HG02840 (cell line): ENCODE results near the gene NDST3.

ENCODE experiments used
- ATAC-seq: cut with Tn5 transposase; IDR thresholded peaks from one replicate; pipeline ENCODE4 v1.9.1; 2021; ENCODE audit warnings: mild to moderate bottlenecking, moderate library complexity, moderate number of reproducible peaks; ENCODE audit not compliant: unreplicated experiment, low FRiP score

Gene NDST3

DNA sequence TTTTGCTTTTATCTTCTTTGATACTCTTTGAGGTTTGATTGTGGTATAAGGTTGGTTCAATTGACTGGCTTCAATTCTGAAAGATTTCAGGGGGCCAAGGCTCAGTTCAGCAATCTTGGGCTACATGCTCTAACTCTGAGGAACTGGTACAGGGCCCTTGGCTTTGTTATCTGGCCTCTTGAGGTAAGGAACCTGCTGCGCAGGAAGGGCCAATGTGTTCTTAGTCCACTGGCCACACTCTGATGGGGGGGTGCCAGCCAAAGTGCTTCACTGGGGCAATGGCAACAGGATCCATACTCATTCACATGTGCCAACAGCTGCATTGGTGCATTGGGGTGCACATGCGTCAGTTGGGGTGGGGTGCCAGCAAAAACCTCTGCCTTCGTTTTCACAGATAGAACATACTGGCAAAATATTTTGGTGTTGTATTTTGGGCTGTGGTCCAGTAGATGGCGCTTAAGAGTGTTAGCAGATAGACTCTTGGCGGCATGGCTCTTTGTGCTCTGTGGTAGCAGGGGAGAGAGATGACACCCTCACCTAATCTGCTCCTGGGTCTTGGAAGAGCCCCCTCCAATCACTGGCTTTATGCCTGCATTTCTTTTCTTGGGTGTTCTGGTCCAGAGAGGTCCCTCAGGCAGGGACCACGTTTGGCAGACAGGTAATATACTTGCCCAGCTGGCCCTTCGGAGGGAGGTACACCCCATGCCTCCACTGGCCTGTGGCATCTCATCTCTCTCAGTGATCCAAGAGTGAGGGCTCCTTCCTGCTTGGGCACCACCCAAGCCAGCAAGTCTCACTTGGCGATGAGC is 42.9 kb downstream of the NDST3 start:
- ATAC-seq: no peak

DNA sequence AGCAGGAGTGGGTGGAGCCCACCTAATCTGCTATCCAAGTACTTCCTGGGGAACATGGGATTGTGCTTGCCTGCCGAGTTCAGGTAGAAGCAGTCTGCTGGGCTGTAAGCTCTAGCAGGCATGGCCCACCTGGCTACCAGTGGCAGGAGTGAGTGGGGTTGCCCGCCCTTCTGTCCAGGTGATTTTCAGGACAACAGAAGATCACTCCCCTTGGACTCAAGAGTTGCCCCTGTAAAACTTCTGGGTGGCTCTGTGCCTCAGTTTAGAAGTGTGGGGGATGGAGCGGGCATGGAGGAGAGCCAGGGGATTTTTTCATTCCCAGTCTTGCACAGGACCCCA is 43.5 kb downstream of the NDST3 start:
- ATAC-seq: no peak

DNA sequence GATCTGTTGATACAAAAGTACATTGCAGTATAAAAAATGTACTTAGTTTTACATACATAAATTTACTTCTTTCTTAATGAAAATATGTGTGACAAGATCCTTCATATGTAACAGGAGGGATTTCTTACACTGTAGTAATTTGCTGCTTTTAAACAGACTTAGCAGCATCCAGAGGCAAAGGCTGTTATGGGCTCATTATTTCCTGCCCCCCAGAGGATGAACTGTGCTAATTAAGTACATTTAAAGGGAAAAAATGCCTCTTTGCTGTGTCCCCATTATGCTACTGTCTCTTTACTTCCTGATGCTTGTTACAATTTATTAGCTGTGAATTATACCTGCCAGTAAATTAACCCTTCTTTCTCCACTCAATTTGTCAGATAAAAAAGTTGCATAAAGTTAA is 47.1 kb downstream of the NDST3 start:
- ATAC-seq: no peak

DNA sequence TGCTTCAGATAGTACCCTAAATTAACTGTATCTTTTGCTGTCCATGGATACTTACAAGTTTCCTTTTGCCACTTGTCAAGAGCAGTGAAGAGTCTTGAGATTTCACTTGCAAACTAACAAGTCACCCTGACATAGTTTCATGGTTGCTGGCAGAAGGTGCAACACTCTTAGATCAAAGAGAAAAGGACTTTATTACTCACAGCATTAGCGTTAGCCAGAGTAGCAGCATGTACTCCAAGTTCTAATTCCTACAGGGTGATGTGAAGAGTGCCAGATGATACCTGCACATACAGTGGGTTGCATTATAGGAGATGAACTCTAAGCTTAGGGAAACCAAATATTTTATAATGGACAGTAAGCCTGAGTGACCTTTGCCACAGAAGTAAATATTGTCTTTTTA is 47.9 kb downstream of the NDST3 start:
- ATAC-seq: no peak

DNA sequence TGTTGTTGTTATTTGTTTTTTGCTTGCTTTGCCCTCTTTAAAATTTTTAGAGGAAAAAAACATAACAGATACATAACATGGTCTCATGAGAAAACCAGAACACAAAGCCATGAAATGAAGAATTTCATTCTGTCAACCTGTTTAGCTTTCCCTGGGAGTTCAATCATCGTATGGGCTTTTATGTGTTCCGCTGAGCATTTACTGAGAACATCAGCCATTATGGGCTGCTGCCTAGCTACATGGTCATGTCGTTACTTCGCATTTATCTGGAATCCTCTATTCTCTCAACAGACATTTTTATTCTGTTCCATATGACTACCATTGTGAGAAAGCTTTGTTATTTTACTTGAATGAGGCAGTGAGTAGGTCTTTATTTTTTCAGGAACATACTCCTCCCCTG is 51.4 kb downstream of the NDST3 start:
- no peak for ATAC-seq

DNA sequence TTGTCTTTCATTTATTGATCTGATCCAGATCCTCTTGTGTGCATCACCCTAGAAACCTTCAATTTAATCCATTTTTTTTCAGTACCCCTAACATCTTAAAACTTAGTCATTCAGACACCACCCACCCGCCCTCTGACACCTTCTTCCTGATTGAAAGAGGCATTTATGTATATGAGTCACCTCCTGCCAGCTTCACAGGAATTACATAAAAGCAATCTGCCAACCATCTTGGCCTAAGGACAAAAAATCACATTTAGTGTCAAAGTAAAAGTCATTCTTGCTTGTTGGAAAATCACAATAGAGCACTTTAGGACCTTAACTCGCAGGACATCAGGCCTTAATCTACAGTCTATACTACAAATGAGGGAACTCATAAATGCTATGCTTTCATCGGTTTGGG is 52.1 kb downstream of the NDST3 start:
- ATAC-seq: no peak

DNA sequence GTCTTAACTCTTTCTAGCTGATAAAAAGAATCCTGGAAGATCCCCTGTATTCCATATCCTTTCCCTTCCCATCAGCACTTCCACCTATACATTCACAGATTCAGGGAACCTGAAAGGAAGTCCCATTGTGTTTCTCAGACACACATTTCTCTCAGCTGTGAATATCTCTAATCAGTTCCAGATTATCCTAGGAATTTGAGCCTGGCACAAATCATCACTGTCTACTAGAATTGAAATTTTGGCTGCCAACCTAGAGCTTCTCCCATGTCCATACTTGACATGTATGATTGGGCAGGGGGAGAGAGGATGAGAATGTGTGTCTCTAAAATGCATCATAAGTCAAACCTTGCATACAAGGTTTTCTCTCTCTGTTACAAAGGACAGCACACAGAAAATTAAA is 53.1 kb downstream of the NDST3 start:
- no peak for ATAC-seq

DNA sequence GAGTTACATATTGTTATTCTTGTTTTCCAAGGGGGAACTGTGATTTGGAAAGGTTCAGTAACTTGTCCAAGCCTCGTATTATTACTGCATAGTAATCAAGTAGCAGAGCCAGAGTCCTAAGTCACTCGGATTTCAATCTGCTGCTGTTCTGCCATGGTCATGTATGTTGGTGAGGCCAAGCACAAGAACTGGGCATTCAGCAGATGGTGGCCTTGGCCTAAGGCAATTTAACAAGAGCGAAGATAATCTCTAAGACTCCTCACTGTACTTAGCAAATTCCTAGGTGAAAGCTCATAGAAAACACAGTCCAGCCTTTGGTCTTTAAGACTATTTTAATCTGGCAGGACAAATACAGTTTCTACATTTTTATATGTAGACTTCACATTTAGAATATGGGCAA is 64.8 kb downstream of the NDST3 start:
- no peak for ATAC-seq

DNA sequence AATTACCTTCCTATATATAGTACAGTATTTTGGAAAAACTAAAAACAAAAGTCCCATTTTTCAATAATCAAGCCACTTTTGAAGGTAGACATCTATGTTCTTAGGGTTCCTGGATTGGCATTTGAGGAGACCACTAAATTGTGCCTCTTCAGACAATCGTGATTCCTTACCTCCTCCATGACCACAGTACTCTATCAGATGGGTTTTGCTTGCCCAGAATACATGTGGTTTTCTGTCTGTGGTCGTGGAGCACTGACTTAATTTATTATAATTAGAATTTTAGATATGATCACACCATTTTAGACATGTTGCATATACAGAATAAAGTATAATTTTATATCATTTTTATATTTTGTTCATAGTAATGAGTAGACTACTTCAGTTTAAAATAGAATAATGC is 67.9 kb downstream of the NDST3 start:
- no peak for ATAC-seq

DNA sequence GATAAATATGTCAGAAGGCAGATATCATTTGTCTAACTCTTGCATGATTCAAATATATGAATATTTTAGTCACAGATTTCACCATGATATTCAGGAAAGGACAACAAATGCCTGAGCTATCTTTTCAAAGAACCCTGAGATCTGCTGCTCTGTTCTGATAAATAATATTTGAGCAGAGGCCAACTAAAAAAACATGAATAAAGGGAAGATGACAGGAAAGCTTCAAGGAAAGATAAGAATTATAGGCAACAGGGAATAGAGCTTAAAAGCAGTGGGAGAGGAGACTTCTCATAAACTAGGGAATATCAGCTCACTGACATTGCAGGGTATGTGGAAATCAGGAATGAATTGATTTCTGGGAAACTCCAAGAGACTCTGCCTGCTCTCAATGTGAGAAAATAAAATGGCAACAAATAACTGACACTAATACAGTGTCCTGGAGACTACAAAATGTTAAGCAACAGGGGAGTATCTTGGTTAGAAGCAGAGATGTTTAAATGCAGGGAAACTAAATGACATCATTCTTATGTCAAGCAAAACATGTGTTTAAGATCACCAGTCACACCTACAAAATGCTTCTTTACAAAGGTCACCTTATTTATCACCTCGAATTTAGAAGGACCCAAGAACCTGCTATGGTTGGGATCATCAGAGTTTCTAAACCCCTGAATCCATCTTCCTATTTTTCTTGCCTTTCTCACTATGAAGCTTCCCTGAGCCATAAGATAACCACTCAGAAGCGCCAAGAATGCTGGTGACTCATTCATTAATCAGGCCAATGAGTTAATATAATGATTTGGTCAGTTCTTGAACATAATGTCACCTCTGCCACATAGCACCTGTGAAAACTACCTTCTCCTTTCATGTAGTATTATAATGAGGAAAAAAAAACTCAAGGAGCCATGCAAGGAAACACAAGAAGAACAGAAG is 78.1 kb downstream of the NDST3 start:
- ATAC-seq: no peak

DNA sequence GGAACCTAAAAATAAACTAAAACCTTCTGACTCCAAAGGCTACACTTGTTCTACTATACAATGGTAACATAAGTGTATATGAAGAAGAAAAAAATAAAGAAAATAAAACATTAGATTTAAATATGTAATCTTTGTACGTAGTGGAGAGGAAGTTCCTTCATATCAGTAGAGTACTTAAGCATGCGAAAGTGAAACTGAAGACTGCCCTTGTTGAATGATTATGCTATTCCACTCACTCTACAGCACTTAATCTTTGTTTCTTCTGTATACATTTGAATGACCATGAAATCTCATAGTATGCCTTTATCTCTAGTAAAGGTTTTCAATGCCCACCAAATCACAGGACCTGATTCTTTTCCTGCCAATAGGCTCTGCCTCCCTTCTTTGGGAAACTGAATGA is 78.9 kb downstream of the NDST3 start:
- no peak for ATAC-seq

DNA sequence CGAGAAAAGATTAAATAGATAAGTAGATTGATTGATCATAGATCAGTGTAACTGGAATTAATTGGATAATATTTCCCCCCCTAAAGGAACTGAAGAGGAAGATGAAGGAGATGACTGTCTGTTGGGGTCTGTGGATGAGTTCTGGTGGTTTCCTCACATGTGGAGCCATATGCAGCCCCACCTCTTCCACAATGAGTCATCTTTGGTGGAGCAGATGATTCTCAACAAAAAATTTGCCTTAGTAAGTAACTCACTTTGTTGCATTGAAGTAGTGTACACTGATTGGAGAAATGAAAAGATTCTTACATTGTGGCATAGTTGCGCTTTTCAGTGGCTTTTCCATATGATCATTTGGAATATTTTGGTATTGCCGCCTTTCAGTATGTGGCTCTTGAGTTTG is 80.4 kb downstream of the NDST3 start:
- ATAC-seq: no peak

DNA sequence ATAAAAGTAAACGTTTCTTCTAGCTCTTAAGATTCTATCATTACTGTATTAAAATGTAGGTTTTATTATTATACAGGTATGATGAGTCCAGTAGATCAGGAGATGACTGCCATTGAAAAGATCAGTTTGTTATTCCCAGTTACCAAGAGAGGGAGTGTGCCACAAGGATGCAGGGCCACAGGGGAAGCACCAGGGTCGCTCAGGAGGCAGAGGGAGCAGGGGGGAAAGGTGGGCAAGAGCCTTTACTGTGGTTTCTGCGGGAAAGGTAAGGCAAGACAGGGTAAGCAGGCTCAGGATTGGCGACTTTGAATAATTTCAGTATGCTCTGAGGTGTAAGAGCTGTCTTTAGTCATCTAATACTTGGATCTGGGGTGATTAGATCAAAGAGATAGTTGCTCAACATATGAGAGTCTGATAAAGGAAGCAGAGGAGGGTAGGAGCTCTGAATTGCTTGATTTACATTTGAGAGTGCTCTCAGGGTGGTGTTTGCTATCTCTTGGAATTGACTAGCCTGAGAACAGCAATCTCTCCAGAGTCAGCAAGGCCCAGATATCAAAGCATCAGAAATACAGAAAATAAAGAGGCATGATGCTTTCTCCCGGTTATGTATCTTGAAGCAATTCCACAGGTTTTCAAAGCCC is 86.0 kb downstream of the NDST3 start:
- ATAC-seq: no peak

DNA sequence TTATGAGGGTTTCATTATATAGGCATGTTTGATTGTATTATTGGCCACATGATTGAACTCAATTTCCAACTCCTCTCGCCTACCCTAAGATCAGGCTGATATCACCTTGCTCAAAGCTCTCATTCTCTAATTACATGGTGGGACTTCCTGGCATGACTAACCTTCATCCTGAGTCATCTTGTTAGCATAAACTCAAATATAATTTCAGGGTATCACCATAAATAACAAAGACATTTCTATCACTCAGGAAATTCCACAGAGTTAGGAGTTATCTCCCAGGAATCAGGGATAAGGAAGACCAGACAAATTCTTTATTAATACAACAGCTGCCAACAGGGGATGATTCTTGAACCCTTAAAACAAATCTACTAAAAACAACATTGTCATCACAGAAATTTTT is 90.7 kb downstream of the NDST3 start:
- ATAC-seq: no peak

DNA sequence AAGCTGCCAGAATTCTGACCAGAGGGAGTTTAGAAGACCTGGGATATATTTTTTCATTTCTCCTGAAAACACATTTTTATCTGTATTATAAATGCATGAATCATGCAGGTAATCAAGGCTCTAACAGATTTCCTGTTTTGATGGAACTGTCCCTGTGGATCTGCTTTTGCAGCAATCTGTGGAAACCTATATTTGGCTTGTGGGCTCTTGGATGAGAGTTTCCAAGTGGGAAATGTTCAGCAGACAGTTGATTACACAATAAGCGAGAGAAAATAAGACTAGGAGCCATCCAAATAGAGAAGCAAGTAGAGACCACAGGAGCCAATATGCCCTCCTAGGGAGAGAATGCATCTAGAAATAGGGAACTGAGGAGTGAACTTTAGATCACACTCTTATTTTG is 105.0 kb downstream of the NDST3 start:
- no peak for ATAC-seq

DNA sequence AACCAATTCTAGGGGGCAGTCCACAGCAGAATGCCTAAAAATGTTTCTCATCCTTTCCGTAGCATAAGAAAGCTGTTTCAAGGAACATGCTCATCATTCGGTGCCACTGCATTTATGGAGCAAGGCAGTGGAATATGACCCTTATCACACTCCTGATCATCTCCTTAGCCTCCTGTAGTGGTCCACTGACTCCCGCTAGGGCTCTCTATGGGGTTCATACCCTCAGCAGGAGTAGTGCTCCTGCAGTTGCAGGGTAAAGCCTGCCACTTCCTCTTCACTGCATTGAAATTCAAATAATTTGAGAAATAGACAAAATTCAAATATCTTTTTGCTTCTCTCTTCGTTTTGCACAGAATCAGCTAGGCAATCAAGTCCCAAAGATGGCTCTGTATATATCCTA is 107.0 kb downstream of the NDST3 start:
- no peak for ATAC-seq

DNA sequence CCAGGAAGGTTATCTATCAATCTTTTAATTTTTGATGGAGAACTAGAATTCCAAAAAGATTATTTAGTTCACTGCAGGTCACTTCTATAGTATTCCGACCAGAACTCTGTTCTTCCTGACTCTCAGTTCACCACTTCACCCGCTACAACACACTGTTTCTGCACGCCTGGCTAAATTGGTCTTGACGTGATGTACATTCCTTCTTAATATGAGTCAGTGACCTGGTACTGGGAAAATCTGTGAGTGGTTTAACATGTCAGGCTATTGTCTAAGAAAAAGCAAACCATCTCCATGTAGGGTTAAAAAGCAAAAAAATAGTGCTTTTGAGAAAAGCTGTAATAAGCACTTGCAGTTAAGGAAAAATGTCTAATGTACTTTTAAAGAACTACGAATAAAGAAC is 120.4 kb downstream of the NDST3 start:
- no peak for ATAC-seq

DNA sequence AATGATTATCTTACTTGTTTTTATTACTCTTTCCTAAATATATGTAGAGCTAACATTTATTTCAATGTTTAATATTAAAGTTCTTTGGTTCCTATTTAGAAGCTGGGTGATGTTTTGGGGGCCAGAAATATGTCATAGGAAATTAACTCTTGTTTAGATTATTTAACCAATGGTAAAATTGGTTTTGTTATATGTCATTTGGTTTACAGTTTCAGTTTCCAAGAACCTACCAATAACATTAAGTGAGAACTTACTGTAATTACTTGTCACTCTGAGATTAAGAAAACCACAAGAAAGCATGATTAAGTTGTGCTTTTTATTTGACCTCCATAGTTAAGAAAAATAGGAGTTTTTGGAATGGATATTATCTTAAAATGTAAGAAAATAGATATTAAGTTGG is 121.2 kb downstream of the NDST3 start:
- ATAC-seq: no peak

DNA sequence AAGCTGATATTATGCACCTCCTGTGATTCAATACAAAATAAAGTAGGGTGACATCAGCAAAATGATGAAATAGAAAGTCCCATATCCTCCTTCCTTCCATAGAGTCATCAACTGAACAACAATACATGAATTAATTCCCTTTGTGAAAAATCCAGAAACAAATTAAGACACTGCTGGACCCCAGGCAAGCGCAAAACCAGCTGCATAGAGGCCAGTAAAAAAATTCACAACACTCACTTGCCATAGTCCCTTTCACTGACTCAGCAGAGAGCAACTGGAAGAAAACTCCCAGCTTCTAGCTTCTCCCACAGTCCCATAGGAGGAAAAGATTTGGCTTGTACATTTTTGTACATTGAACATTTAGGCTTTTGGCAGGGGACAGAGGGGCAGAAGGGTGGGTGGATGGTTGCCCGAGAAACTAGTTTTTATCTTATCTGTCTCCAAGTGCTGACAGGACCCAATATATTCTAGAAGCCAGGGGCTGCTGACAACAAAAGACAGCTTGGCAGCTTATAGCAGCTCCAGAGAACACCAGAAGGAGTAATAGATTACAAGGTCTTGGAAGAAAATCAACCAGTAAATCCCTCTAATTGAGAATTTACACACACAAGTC is 124.6 kb downstream of the NDST3 start:
- ATAC-seq: no peak

DNA sequence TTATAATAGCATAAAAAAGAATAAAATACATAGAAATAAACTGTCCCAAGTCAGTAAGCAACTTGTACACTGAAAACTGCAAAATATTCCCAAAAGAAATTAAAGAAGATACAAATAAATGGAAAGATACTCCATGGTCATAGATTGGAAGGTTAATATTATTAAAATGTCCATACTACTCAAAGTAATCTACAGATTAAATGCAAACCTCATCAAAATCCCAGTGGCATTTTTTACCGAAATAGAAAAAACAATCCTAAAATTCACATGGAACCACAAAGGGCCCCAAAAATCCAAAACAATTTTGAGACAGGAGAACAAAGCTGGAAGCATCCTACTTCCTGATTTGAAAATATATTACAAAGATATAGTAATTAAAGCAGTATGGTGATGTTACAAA is 133.0 kb downstream of the NDST3 start:
- ATAC-seq: no peak

DNA sequence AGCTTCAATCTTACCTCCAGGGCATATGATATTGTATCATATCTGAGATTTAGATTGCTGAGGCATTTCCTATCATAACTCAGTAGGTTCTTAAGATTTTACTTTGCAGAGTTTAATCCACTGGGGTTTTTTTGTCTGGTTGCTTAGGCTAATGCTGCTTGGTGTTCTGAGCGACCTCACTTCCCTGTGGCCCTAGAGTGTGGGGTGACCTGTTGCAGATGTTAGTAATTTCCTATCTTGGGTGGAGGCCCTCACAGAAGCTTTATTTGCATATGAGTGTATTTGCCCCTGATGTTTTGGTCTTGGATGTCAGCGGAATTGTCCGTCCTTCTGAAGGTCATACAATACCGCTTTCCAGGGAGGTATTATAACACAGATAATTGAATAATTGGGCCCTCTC is 137.1 kb downstream of the NDST3 start:
- ATAC-seq: no peak
